ENCODE measurements around the gene TRIM72. TPM values are rescaled to one million over a fixed set of nuclear protein-coding genes. Genes with fewer than 3 reads are reported as not detected.

The TRIM72 gene
- total and polyA plus RNA-seq, 9 of the 15 experiments (the other 6 are each of a cell fraction or from before 2014, with no cell fraction given), result under 0.01 TPM; not detected in 8

- no peak for TF ChIP-seq PTTG1 (tag; IDR thresholded peaks at IDR 0.05; ENCODE audit: low read depth)
- TF ChIP-seq ZNF551 (CRISPR knock-in tag; IDR thresholded peaks at IDR 0.05), result peak; percentile 67; the same call in 1 of the 2 replicates
- TF ChIP-seq BDP1 (IDR thresholded peaks at IDR 0.05; ENCODE audit: insufficient read depth, insufficient read length), result no peak
Measured at GRCh38 chr16:31188450-31189411, 25.2 kb upstream of the TRIM72 start (continued).

GRCh38 chr16:31189412-31189778, 24.5 kb upstream of the TRIM72 start:
- ATAC-seq, result no peak
- no peaks in the 10 kb centered on the region for H3K27me3 ChIP-seq (ENCODE audit: control insufficient read depth in 2 of 2, insufficient read depth in 2 of 2, low read length in 2 of 2)
- ChIA-PET CTCF (ENCODE audit: low intra/inter-chr PET ratio) (no interaction called here), POLR2A (interaction anchor here (0.6 to 8.2 kb wide), 10 partner anchors 9 to 127 kb away, joined by 3 to 63 read pairs (median 4); partner anchors contain the start of genes FUS, KAT8, PYCARD and TRIM72)
- no TSS peak for BruUV-seq (replicated peaks)
- DNase-seq (ENCODE audit: extremely low read depth in 1 of 4, low spot score in 3 of 4), result peak in 1 of 4 experiments; percentile 4
- H3K9ac ChIP-seq (ENCODE audit: insufficient read depth in 1 of 2, low read depth in 2 of 2, low read length in 2 of 2), result no peak overlapping the region
- no peak for FAIRE-seq
- peaks cover 0 to 3% of the 10 kb centered on the region in 2 experiments; a peak in 2 of 5 replicates for H3K4me1 ChIP-seq (replicated peaks in 1 of 2; ENCODE audit: control insufficient read depth in 2 of 2, insufficient read depth in 2 of 2, low read length in 2 of 2)
- H3K79me2 ChIP-seq (ENCODE audit: control insufficient read depth, insufficient read depth, low read length), result peaks cover 60% of the 10 kb centered on the region
- 95% methylated on average over 2 of the region's 2 CpGs for WGBS (ENCODE audit: insufficient coverage, low coverage, missing lambda C conversion rate)
- intact Hi-C loops (cut with micrococcal nuclease) (loop anchor here (10.0 kb wide), 1 partner anchor 255 kb away; the partner anchor contains the start of gene ZNF843), in situ Hi-C loops (cut with MboI) (no loop called here)
- H4K20me1 ChIP-seq (replicated peaks; ENCODE audit: control insufficient read depth, insufficient read depth, low read length), result peaks cover 17% of the 10 kb centered on the region
- no peak overlapping the region for H3K27ac ChIP-seq (ENCODE audit: extremely low read depth, low read depth, low read length)
- H3K9me1 ChIP-seq (ENCODE audit: control insufficient read depth, insufficient read depth, low read length), result peaks cover 3% of the 10 kb centered on the region
- no peak overlapping the region for H2AFZ ChIP-seq (ENCODE audit: low read depth, low read length)
- H3K4me3 ChIP-seq, result no peak overlapping the region
- no peak overlapping the region for H3K4me2 ChIP-seq (ENCODE audit: insufficient read depth, low read length)
- H3K36me3 ChIP-seq (ENCODE audit: control insufficient read depth, insufficient read depth, low read length), result peaks cover 99% of the 10 kb centered on the region
- H3K9me3 ChIP-seq (replicated peaks; ENCODE audit: control insufficient read depth, insufficient read depth, low read depth, low read length), result no peaks in the 10 kb centered on the region
- TF ChIP-seq POLR2AphosphoS5 (IDR thresholded peaks at IDR 0.05; ENCODE audit: control insufficient read depth, insufficient read depth, low read depth, low read length) (0 out of 2 replicates have a peak, but pooled peaks have one; percentile 22), SRSF1 (IDR thresholded peaks at IDR 0.05; ENCODE audit: low read depth, low read length) (no peak), TEAD1 (CRISPR knock-in tag; IDR thresholded peaks at IDR 0.05) (0 out of 4 replicates have a peak, but pooled peaks of 1 of the 2 experiments have one; percentile 15), THRB (CRISPR knock-in tag; conservative IDR thresholded peaks at IDR 0.05) (peak; percentile 31; the same call in 1 of the 2 replicates), RBM39 (optimal IDR thresholded peaks at IDR 0.05; ENCODE audit: low read depth, low read length) (peak; percentile 9), TAL1 (IDR thresholded peaks at IDR 0.05) (no peak), HBP1 (CRISPR knock-in tag; IDR thresholded peaks at IDR 0.05) (peak; percentile 12; the same call in 1 of the 2 replicates), ATF6 (CRISPR knock-in tag; IDR thresholded peaks at IDR 0.05) (no peak), MIER1 (IDR thresholded peaks at IDR 0.05; ENCODE audit: low read depth) (no peak), SMAD3 (CRISPR knock-in tag; conservative IDR thresholded peaks at IDR 0.05) (0 out of 2 replicates have a peak, but pooled peaks have one; percentile 30), ZNF165 (CRISPR knock-in tag; IDR thresholded peaks at IDR 0.05; ENCODE audit: borderline replicate concordance) (no peak)

Measured in K562 (cell line).